Fibroblast of lung (primary cell): Measurements from ENCODE around the gene FHIT. TPM values are rescaled to one million over a fixed set of nuclear protein-coding genes. Genes with fewer than 3 reads are reported as not detected.

Experiments used
- DNase-seq, 2 donors: peaks; one replicate each; pipeline versions ENCODE4 v3.0.0 to v3.0.0-alpha.2; 2010; ENCODE audit warnings: low read depth in 2 of 2
- H2AFZ ChIP-seq: 2 replicates; pipeline ENCODE4 v1.5.1; 2012; ENCODE audit warnings: low read length, control low read depth, inconsistent platforms
- H3K27ac ChIP-seq: 2 replicates; pipeline ENCODE4 v1.5.1; 2011; ENCODE audit warnings: low read length, control low read depth; ENCODE audit not compliant: insufficient read depth
- H3K27me3 ChIP-seq: 2 replicates; pipeline ENCODE4 v1.5.1; 2011; ENCODE audit warnings: mild to moderate bottlenecking, low read length; ENCODE audit not compliant: control insufficient read depth, insufficient read depth
- H3K36me3 ChIP-seq: 2 replicates; pipeline ENCODE4 v1.5.1; 2011; ENCODE audit warnings: low read length; ENCODE audit not compliant: control insufficient read depth, insufficient read depth
- H3K4me1 ChIP-seq: 2 replicates; pipeline ENCODE4 v1.5.1; 2011; ENCODE audit warnings: low read length; ENCODE audit not compliant: control insufficient read depth, insufficient read depth; ENCODE audit errors: extremely low read depth
- H3K4me2 ChIP-seq: 2 replicates; pipeline ENCODE4 v1.5.1; 2011; ENCODE audit warnings: low read length, control low read depth; ENCODE audit not compliant: insufficient read depth; ENCODE audit errors: extremely low read depth
- H3K4me3 ChIP-seq, 4 experiments: fragments of 200-600 bp in 1 of 4; sonication (generic) in 1 of 4; replicated peaks in 1 of 4; 2 replicates each; pipeline ENCODE4 v1.5.1; 2011 to 2016; ENCODE audit warnings: low read length in 4 of 4, low read depth in 3 of 4, mild to moderate bottlenecking in 3 of 4, control low read depth in 2 of 4, inconsistent platforms in 1 of 4, mixed read lengths in 1 of 4; ENCODE audit not compliant: insufficient read depth in 1 of 4; ENCODE audit errors: control extremely low read depth in 1 of 4
- H3K79me2 ChIP-seq: 2 replicates; pipeline ENCODE4 v1.5.1; 2012; ENCODE audit warnings: mild to moderate bottlenecking, low read length, inconsistent platforms; ENCODE audit not compliant: control insufficient read depth, insufficient read depth
- H3K9ac ChIP-seq: 2 replicates; pipeline ENCODE4 v1.5.1; 2011; ENCODE audit warnings: mild to moderate bottlenecking, low read length, control low read depth; ENCODE audit not compliant: insufficient read depth
- H3K9me3 ChIP-seq: 2 replicates; pipeline ENCODE4 v1.5.1; 2012; ENCODE audit warnings: low read depth, low read length; ENCODE audit not compliant: control insufficient read depth, insufficient read depth
- H4K20me1 ChIP-seq: 2 replicates; pipeline ENCODE4 v1.5.1; 2011; ENCODE audit warnings: low read length; ENCODE audit not compliant: control insufficient read depth, insufficient read depth; ENCODE audit errors: extremely low read depth
- CTCF ChIP-seq, 2 donors: IDR thresholded peaks in 1 of 2; conservative IDR thresholded peaks in 1 of 2; 1 replicate in 1 of 2; 2 replicates in 1 of 2; pipeline ENCODE4 v1.5.1; 2011 to 2012; ENCODE audit warnings: low read length in 2 of 2, control low read depth in 1 of 2, inconsistent platforms in 1 of 2, low read depth in 1 of 2, mild to moderate bottlenecking in 1 of 2
- EZH2 ChIP-seq: IDR thresholded peaks from 2 replicates; pipeline ENCODE4 v1.5.1; 2012; ENCODE audit warnings: low read length, control low read depth, mild to moderate bottlenecking; ENCODE audit errors: missing control alignments
- polyA plus RNA-seq, 2 donors: library from polyadenylated mRNA; depleted of rRNA in 1 of 2; stranded (reverse) in 1 of 2; unstranded in 1 of 2; fragments of >200 nt; gene quantifications; 2 replicates each; pipeline ENCODE4 v1.2.1, GENCODE V29; 2011 to 2012; ENCODE audit warnings: missing spikeins in 1 of 2
- total RNA-seq: library from RNA; depleted of rRNA; stranded (reverse); fragments of >200 nt; gene quantifications from 2 replicates; pipeline ENCODE4 v1.2.1, GENCODE V29; 2014

Gene FHIT
- total and polyA plus RNA-seq, 2 donors (not counting 1 experiment from before 2014, with no cell fraction given) = 0.79 to 2.1 TPM

GRCh38 chr3:59982510-59982909, 1268.7 kb downstream of the FHIT start:
- H3K27me3 ChIP-seq = no peaks in the 10 kb centered on the region

DNA sequence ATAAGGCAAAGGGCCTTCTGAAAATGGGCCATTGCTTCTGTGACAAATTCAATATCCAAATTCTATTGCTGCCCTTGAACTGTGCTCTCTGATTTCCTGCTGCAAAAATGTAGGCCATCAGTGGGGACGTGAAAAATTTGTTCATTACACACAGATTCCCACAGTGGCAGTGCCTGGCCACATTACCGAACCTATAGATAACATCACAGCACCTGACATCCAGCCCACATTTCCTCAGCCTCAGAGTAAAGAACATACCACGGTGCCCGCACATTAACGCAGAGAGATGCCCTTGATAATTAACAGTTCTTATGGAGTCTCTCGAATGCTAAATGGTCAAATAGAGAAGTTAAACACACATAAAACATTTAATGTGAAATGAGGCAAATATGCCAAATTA, 1269.9 kb downstream of the FHIT start:
- H3K4me2 ChIP-seq = no peak overlapping the region
- H3K27ac ChIP-seq = no peak overlapping the region
- H3K9ac ChIP-seq = no peak overlapping the region
- no peaks in the 10 kb centered on the region for H4K20me1 ChIP-seq
- no peaks in the 10 kb centered on the region for H3K4me1 ChIP-seq
- H2AFZ ChIP-seq = no peak overlapping the region
- H3K79me2 ChIP-seq = no peaks in the 10 kb centered on the region
- no peaks in the 10 kb centered on the region for H3K27me3 ChIP-seq
- no peak for TF ChIP-seq CTCF (conservative IDR thresholded peaks at IDR 0.05 in 1 of 2, IDR thresholded peaks at IDR 0.05 in 1 of 2; ENCODE audit: low read depth in 1 of 2, low read length in 2 of 2)
- TF ChIP-seq EZH2 = no peak
- H3K4me3 ChIP-seq = no peak overlapping the region
- no peaks in the 10 kb centered on the region for H3K36me3 ChIP-seq
- no peaks in the 10 kb centered on the region for H3K9me3 ChIP-seq
- no peak for DNase-seq

More at GRCh38 chr3:59982510-59982909, 1268.7 kb downstream of the FHIT start:
- Histone ChIP-seq H3K4me2 (no peak overlapping the region), H2AFZ (no peak overlapping the region), H3K9ac (no peak overlapping the region), H4K20me1 (no peaks in the 10 kb centered on the region), H3K79me2 (no peaks in the 10 kb centered on the region), H3K9me3 (no peaks in the 10 kb centered on the region), H3K4me3 (no peak overlapping the region), H3K36me3 (no peaks in the 10 kb centered on the region), H3K4me1 (no peaks in the 10 kb centered on the region), H3K27ac (no peak overlapping the region)
- no peak for DNase-seq
- TF ChIP-seq EZH2 (no peak), CTCF (conservative IDR thresholded peaks at IDR 0.05 in 1 of 2, IDR thresholded peaks at IDR 0.05 in 1 of 2; ENCODE audit: low read depth in 1 of 2, low read length in 2 of 2) (no peak)

DNA sequence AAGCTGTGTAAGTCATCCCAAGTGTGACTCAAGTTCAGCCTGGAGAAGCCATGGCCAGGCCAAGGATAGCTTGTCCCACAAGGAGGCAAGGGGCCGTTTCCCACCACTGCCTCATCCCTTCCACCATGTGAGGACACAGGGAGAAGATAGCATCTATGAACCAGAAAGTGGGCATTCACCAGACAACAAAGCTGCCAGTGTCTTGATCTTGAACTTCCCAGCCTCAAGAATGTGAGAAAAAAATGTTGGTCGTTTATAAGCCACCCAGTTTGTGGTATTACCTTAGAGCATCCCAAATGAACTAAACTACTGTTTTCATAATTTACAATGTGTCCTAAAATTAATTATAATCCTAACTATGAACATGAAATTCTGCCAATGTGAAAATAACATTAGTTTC, 1270.7 kb downstream of the FHIT start:
- Histone ChIP-seq H3K27ac (no peak overlapping the region), H3K27me3 (no peaks in the 10 kb centered on the region), H3K4me2 (no peak overlapping the region), H3K4me3 (no peak overlapping the region), H2AFZ (no peak overlapping the region), H3K36me3 (no peaks in the 10 kb centered on the region), H4K20me1 (no peaks in the 10 kb centered on the region), H3K9ac (no peak overlapping the region), H3K9me3 (no peaks in the 10 kb centered on the region), H3K79me2 (no peaks in the 10 kb centered on the region), H3K4me1 (no peaks in the 10 kb centered on the region)
- no peak for TF ChIP-seq EZH2
- DNase-seq = no peak
